ENCODE measurements around the gene PDE6H. TPM values are rescaled to one million over a fixed set of nuclear protein-coding genes. Genes with fewer than 3 reads are reported as not detected.

PDE6H gene
- not detected for polyA plus RNA-seq (2013, experiment 1 of 4)
- not detected for polyA plus RNA-seq (2013, experiment 2 of 4)
- not detected for polyA plus RNA-seq (2013, experiment 3 of 4)
- not detected for polyA plus RNA-seq (2013, experiment 4 of 4)

DNA sequence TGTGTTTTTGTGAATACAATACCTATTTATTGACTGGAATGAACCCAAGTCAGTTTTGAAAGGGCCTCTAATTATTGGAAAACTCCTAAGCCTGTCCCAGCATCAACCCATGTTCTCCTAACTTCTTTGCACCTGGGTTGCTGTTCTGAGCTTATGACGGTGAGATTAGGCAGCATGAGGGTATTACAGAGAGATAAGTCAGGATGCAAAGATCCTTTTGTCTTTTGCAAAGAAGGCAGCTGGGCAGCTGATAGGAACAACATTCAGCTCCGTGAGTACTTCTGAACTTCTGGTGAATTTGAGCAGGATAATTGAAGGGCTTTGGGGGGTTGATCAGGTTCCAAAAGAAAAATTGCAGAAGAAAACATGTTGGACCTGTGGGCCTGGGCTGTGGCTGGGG lies at the start of gene PDE6H:
TSS of gene PDE6H (plus strand) at position 227 of the 400 bp plus-strand sequence. CDS start 4,971 bp downstream, outside the sequence.
- H3K27me3 ChIP-seq (ENCODE audit: control insufficient read depth, insufficient read depth, low read length, poor library complexity, severe bottlenecking) = no peaks in the 10 kb centered on the region
- no peaks in the 10 kb centered on the region for H3K36me3 ChIP-seq (ENCODE audit: control insufficient read depth, insufficient read depth, low read length)
- no peaks in the 10 kb centered on the region for H3K9me3 ChIP-seq (ENCODE audit: control insufficient read depth, low read length)
- H3K4me3 ChIP-seq (ENCODE audit: insufficient read depth, low read depth, low read length) = no peak within 1 kb of the TSS
- 76 to 78% methylated on average over 2 of the region's 2 CpGs for WGBS, 2 experiments
- no peaks in the 10 kb centered on the region for H3K4me1 ChIP-seq (ENCODE audit: control insufficient read depth, insufficient read depth, low read length)
- H3K27ac ChIP-seq (ENCODE audit: insufficient read depth, low read depth, low read length, poor library complexity, severe bottlenecking) = no peak within 1 kb of the TSS

DNA sequence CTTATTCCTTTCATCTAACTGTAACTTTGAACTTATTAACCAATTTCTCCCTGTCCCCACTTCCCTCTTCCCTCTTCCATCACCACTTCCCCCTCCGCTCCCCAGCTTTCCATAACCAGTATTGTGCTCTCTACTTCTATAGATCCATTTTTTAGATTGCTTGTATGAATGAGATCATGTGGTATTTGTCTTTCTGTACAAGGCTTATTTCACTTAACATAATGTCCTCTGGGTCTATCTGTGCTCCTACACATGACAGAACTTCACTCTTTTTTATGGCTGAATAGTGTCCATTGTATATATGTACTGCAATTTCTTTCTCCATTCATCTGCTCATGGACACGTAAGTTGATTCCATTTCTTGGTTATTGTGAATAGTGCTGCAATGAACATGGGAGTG lies 48.9 kb upstream of the PDE6H start:
- no peak overlapping the region for H3K27ac ChIP-seq (ENCODE audit: insufficient read depth, low read depth, low read length, poor library complexity, severe bottlenecking)
- 94 to 100% methylated on average over 2 of the region's 2 CpGs for WGBS, 2 experiments

DNA sequence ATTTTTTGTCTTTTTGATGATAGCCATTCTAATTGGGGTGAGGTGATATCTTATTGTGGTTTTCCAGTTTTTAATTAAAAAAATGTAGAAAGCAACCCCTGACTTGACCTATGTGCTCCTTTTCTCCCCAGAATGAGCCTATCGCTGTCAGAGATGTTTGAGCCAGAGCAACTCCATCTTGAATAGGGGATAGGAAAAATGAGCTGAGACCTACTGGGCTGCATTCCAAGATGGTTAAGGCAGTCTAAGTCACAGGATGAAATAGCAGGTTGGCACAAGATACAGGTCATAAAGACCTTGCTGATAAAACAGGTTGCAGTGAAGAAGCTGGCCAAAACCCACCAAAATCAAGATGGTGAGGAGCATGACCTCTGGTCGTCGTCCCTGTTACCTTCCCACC lies 48.3 kb upstream of the PDE6H start:
- no peak overlapping the region for H3K4me3 ChIP-seq (ENCODE audit: insufficient read depth, low read depth, low read length)
- H3K9me3 ChIP-seq (ENCODE audit: control insufficient read depth, low read length) = no peaks in the 10 kb centered on the region
- H3K27ac ChIP-seq (ENCODE audit: insufficient read depth, low read depth, low read length, poor library complexity, severe bottlenecking) = no peak overlapping the region
- WGBS, 2 experiments = 85 to 95% methylated on average over 3 of the region's 3 CpGs
- H3K4me1 ChIP-seq (ENCODE audit: control insufficient read depth, insufficient read depth, low read length) = no peaks in the 10 kb centered on the region
- no peaks in the 10 kb centered on the region for H3K27me3 ChIP-seq (ENCODE audit: control insufficient read depth, insufficient read depth, low read length, poor library complexity, severe bottlenecking)
- no peaks in the 10 kb centered on the region for H3K36me3 ChIP-seq (ENCODE audit: control insufficient read depth, insufficient read depth, low read length)

More for the DNA sequence above, 48.9 kb upstream of the PDE6H start:
- H3K4me1 ChIP-seq (ENCODE audit: control insufficient read depth, insufficient read depth, low read length) = no peaks in the 10 kb centered on the region
- H3K36me3 ChIP-seq (ENCODE audit: control insufficient read depth, insufficient read depth, low read length) = no peaks in the 10 kb centered on the region
- H3K9me3 ChIP-seq (ENCODE audit: control insufficient read depth, low read length) = no peaks in the 10 kb centered on the region
- H3K4me3 ChIP-seq (ENCODE audit: insufficient read depth, low read depth, low read length) = no peak overlapping the region
- no peaks in the 10 kb centered on the region for H3K27me3 ChIP-seq (ENCODE audit: control insufficient read depth, insufficient read depth, low read length, poor library complexity, severe bottlenecking)

DNA sequence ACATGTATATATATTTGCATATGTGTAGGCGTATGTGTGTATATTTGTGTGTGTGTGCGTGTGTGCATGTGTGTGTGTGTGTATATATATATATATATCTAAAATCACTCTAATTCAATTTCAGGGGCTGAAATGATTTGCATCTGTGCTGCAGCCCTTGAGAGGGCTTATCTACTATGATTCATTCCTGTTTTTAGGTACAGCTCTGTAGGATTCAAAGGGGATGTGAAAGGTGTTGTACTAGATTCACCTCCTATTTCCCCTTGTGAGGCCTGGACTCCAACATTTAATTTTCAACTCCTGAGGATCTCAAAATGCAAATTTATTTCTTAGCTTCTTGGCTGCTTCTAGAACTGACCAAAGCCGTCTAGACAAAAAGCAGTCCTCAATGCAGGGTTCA lies 45.6 kb upstream of the PDE6H start:
- no peak overlapping the region for H3K27ac ChIP-seq (ENCODE audit: insufficient read depth, low read depth, low read length, poor library complexity, severe bottlenecking)
- no peaks in the 10 kb centered on the region for H3K9me3 ChIP-seq (ENCODE audit: control insufficient read depth, low read length)
- no peak overlapping the region for H3K4me3 ChIP-seq (ENCODE audit: insufficient read depth, low read depth, low read length)
- no peaks in the 10 kb centered on the region for H3K36me3 ChIP-seq (ENCODE audit: control insufficient read depth, insufficient read depth, low read length)
- 89 to 92% methylated on average over 1 of the region's 3 CpGs for WGBS, 2 experiments
- H3K27me3 ChIP-seq (ENCODE audit: control insufficient read depth, insufficient read depth, low read length, poor library complexity, severe bottlenecking) = no peaks in the 10 kb centered on the region
- H3K4me1 ChIP-seq (ENCODE audit: control insufficient read depth, insufficient read depth, low read length) = no peaks in the 10 kb centered on the region

DNA sequence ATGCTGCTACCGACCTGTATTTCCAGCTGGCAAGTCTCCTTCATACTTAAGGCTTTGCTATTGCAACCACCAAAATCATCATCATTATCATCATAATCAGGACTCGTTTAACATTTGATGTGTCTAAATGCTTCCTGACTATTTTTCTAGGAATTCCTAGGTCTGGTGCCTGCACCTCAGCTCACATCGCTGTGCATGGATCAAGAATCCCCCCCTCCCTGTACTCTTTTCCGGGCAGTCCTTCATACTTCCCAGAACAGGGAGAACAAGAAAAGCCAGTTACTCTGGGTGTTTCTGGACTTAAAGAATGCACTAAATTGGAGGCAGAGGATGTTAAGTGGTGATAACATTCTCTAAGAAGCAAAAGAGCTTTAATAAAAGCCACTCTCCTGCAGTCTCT lies 43.9 kb upstream of the PDE6H start:
- 88 to 90% methylated on average over 4 of the region's 4 CpGs for WGBS, 2 experiments
- no peak overlapping the region for H3K4me3 ChIP-seq (ENCODE audit: insufficient read depth, low read depth, low read length)
- H3K36me3 ChIP-seq (ENCODE audit: control insufficient read depth, insufficient read depth, low read length) = no peaks in the 10 kb centered on the region
- no peaks in the 10 kb centered on the region for H3K27me3 ChIP-seq (ENCODE audit: control insufficient read depth, insufficient read depth, low read length, poor library complexity, severe bottlenecking)
- H3K4me1 ChIP-seq (ENCODE audit: control insufficient read depth, insufficient read depth, low read length) = no peaks in the 10 kb centered on the region
- no peak overlapping the region for H3K27ac ChIP-seq (ENCODE audit: insufficient read depth, low read depth, low read length, poor library complexity, severe bottlenecking)
- H3K9me3 ChIP-seq (ENCODE audit: control insufficient read depth, low read length) = no peaks in the 10 kb centered on the region

DNA sequence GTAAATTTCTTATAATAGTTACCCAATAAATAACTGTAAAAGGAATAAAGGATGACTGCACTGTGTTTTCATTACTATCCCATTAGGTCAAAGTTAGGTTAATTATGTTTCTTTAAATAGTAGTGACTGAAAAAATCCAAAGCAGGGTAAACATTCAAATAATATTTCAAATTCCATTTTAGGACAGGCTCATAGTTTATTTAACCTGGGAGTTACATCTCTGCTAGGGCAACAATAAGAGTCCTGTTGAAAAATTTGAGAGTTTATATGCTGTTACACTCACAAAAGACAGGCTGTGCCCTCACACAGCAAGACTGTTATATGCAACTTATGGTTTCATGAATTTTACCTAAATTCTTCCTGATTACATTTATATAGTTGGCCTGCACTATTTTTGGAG lies 42.5 kb upstream of the PDE6H start:
- Histone ChIP-seq H3K36me3 (ENCODE audit: control insufficient read depth, insufficient read depth, low read length) (no peaks in the 10 kb centered on the region), H3K27ac (ENCODE audit: insufficient read depth, low read depth, low read length, poor library complexity, severe bottlenecking) (no peak overlapping the region), H3K4me3 (ENCODE audit: insufficient read depth, low read depth, low read length) (no peak overlapping the region), H3K27me3 (ENCODE audit: control insufficient read depth, insufficient read depth, low read length, poor library complexity, severe bottlenecking) (no peaks in the 10 kb centered on the region), H3K4me1 (ENCODE audit: control insufficient read depth, insufficient read depth, low read length) (no peaks in the 10 kb centered on the region), H3K9me3 (ENCODE audit: control insufficient read depth, low read length) (no peaks in the 10 kb centered on the region)

DNA sequence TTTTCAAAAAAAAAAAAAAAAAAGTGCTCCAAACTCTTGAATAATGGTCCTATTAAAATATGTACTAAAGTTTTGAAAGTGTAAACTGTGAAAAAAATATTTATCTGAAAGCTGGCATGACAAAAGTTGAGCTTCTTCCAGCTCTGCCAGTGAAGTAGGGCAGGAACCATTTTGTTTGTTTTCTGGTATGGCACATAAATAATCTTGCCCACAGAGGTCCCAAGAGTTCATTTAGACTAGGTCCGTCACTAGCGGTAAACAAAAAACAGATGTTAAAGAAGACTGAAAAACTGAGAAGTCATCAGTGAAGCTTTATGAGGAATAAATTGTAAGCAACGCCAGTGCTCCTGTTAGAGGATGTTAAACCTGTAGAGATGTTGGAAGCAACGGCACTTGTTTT lies 41.5 kb upstream of the PDE6H start:
- H3K4me3 ChIP-seq (ENCODE audit: insufficient read depth, low read depth, low read length) = no peak overlapping the region
- H3K36me3 ChIP-seq (ENCODE audit: control insufficient read depth, insufficient read depth, low read length) = no peaks in the 10 kb centered on the region
- 95 to 96% methylated on average over 4 of the region's 4 CpGs for WGBS, 2 experiments
- H3K4me1 ChIP-seq (ENCODE audit: control insufficient read depth, insufficient read depth, low read length) = no peaks in the 10 kb centered on the region
- H3K9me3 ChIP-seq (ENCODE audit: control insufficient read depth, low read length) = no peaks in the 10 kb centered on the region
- H3K27me3 ChIP-seq (ENCODE audit: control insufficient read depth, insufficient read depth, low read length, poor library complexity, severe bottlenecking) = no peaks in the 10 kb centered on the region
- no peak overlapping the region for H3K27ac ChIP-seq (ENCODE audit: insufficient read depth, low read depth, low read length, poor library complexity, severe bottlenecking)

DNA sequence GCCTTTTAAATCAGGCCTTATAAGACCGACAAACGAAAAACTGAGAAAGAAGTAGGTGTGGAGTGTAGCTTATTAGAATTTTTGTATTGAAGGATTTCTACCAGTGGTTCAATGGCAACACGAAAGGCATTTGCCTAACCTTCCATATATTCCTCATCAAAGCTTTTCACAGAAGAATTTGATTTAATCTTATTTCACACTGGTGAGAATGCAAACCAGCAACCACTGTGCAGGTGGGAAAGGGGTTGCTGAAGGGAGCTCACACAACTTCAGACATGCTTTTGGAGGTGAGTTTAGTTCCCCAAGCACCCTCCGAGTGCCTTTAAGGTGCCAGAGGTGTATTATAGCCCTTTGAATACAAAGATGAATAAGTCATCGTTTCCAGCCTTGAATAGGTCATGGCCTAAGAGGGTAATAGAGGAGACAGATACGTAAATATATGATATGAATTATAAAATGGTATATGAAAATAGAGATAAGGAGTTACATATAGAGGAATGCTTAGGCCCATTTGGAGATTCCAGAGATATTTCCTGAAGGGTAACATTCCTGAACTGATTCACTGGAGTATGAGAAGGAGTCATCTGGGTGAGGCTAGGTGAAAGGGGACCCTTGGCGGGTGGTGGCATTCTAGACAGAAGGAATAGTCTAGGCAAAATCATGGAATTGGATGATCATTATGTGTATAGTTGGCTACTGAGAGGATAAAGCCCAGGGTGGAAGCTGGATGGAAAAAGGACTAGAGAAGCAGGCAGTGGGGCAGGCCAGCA lies 40.9 kb upstream of the PDE6H start:
- H3K9me3 ChIP-seq (ENCODE audit: control insufficient read depth, low read length) = no peaks in the 10 kb centered on the region
- H3K4me3 ChIP-seq (ENCODE audit: insufficient read depth, low read depth, low read length) = no peak overlapping the region
- H3K27me3 ChIP-seq (ENCODE audit: control insufficient read depth, insufficient read depth, low read length, poor library complexity, severe bottlenecking) = no peaks in the 10 kb centered on the region
- 94 to 96% methylated on average over 7 of the region's 7 CpGs for WGBS, 2 experiments
- no peaks in the 10 kb centered on the region for H3K4me1 ChIP-seq (ENCODE audit: control insufficient read depth, insufficient read depth, low read length)
- no peaks in the 10 kb centered on the region for H3K36me3 ChIP-seq (ENCODE audit: control insufficient read depth, insufficient read depth, low read length)
- H3K27ac ChIP-seq (ENCODE audit: insufficient read depth, low read depth, low read length, poor library complexity, severe bottlenecking) = no peak overlapping the region

DNA sequence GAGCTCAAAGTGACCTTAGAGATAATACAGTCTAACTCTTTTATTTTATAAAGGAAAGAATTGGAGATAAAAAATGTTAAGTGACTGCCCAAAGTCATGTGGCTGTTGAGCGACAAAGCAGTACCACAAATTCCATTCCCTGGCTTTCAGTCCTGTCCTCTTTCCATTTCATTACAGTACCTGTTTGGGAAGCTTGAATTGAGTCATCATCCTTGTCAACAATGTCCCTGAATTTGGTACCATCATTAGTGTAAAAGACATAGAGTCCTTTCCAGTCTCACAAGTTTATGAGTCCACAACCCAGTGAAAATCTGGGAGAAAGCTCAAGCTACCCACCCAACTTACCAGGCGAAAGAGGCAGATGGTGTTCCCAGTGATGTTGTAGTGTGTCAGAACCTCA lies 38.3 kb upstream of the PDE6H start:
- H3K27me3 ChIP-seq (ENCODE audit: control insufficient read depth, insufficient read depth, low read length, poor library complexity, severe bottlenecking) = no peaks in the 10 kb centered on the region
- no peaks in the 10 kb centered on the region for H3K36me3 ChIP-seq (ENCODE audit: control insufficient read depth, insufficient read depth, low read length)
- no peak overlapping the region for H3K27ac ChIP-seq (ENCODE audit: insufficient read depth, low read depth, low read length, poor library complexity, severe bottlenecking)
- no peak overlapping the region for H3K4me3 ChIP-seq (ENCODE audit: insufficient read depth, low read depth, low read length)
- 98 to 100% methylated on average over 1 to 2 of the region's 2 CpGs for WGBS, 2 experiments
- H3K4me1 ChIP-seq (ENCODE audit: control insufficient read depth, insufficient read depth, low read length) = no peaks in the 10 kb centered on the region
- H3K9me3 ChIP-seq (ENCODE audit: control insufficient read depth, low read length) = no peaks in the 10 kb centered on the region

DNA sequence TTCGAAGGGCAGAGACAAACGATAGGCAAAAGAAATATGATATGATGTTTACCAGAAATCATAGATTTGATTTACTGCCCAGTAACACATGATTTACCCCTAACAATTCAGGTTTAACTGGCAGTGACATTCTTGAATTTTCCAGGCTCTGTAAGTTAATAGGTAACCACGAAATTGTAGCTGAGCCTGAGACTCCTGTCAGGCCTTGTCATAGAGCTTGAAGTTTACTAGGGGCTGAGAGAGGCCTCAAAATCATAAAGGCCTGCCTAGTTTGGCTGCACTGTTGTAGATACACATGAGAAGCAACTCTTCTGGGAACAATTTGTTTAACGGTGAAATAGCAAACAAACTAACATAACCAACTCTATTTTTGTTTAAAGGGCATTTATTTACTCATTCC lies 37.8 kb upstream of the PDE6H start:
- Histone ChIP-seq H3K27me3 (ENCODE audit: control insufficient read depth, insufficient read depth, low read length, poor library complexity, severe bottlenecking) (no peaks in the 10 kb centered on the region), H3K4me1 (ENCODE audit: control insufficient read depth, insufficient read depth, low read length) (no peaks in the 10 kb centered on the region), H3K4me3 (ENCODE audit: insufficient read depth, low read depth, low read length) (no peak overlapping the region), H3K9me3 (ENCODE audit: control insufficient read depth, low read length) (no peaks in the 10 kb centered on the region), H3K27ac (ENCODE audit: insufficient read depth, low read depth, low read length, poor library complexity, severe bottlenecking) (no peak overlapping the region), H3K36me3 (ENCODE audit: control insufficient read depth, insufficient read depth, low read length) (no peaks in the 10 kb centered on the region)
- WGBS, 2 experiments = 84 to 95% methylated on average over 2 to 4 of the region's 4 CpGs
